Heart left ventricle (tissue), 13 donors: ENCODE measurements around the gene DDX51.

Source experiments
- CTCF ChIP-seq, 12 donors: fragments of 200-600 bp; sonication (generic) in 4 of 12; IDR thresholded peaks; one replicate each; pipeline versions ENCODE4 v1.5.0 to v1.8.0; 2018 to 2022; ENCODE audit warnings: antibody characterized with exemption in 12 of 12, mild to moderate bottlenecking in 5 of 12
- POLR2A ChIP-seq, 2 donors: fragments of 450-650 bp; IDR thresholded peaks; one replicate each; pipeline ENCODE4 v1.6.1; 2017; ENCODE audit warnings: antibody characterized with exemption in 2 of 2, mild to moderate bottlenecking in 2 of 2, moderate library complexity in 2 of 2
- donor health status: ischemic (EF 13 %, LVEDD 7.1; RV severe dilation, severe dysfunction).
- donor health status: DM: no; HTN: yes; CAD: no.
- donor health status: DM: no; HTN: no; CAD: no.
- donor health status: ischemic (EF 25% LVEDD 6.9; RV normal size, moderate dysfunction).
- donor health status: ischemic (EF 25% LVEDD 5.7; RV mildly dilated, moderate dysfunction).
- donor health status: ischemic (EF 35%, LVEDD 5.7; RV mildly dilated, moderate dysfunction).
- donor health status: nonischemic (EF 11% LVEDD 7.7; RV severe dilation, severe dysfunction).
- donor health status: DM: yes; HTN: yes; CAD: no.
- donor health status: PGD.
- donor health status: ischemic (EF 29% LVEDD 5.4; RV normal size, mild dysfunction).
- donor health status: nonischemic (EF 23%, LVEDD 6.1; RV moderate dilation, normal function).

- TF ChIP-seq POLR2A (IDR thresholded peaks at IDR 0.05), result no peak
- TF ChIP-seq CTCF (IDR thresholded peaks at IDR 0.05), result no peak
Measured at GRCh38 chr12:132168311-132169031, 24.4 kb upstream of the DDX51 start.
